Natural killer cell treated with Interleukin-12 subunit alpha and Interleukin-12 subunit beta and Interleukin-15 and Interleukin-18, amount 100 ng/mL, for 72 hours (primary cell): Measurements from ENCODE around the gene BEGAIN. TPM values are rescaled to one million over a fixed set of nuclear protein-coding genes. Genes with fewer than 3 reads are reported as not detected.
A peak's percentile ranks its signal among the peaks of the same experiment; 100 is the strongest.

Experiments
- ATAC-seq, 2 donors: fragments of 150-1000 bp; cut with Tn5 transposase in 1 of 2; sonication (Bioruptor Pico), chemical (Tn5 transposase) in 1 of 2; 2 replicates each; pipeline ENCODE4 v1.10.0; 2021
- DNase-seq: peaks from one replicate; pipeline ENCODE4 v3.0.0; 2022; ENCODE audit warnings: low spot score
- H3K27ac Mint-ChIP-seq, 2 donors: 1 replicate in 1 of 2; 2 replicates in 1 of 2; pipeline ENCODE4 v1.8.0; 2022; ENCODE audit warnings: mixed read lengths in 2 of 2, mild to moderate bottlenecking in 1 of 2, moderate library complexity in 1 of 2
- H3K27me3 Mint-ChIP-seq, 2 donors: 1 replicate in 1 of 2; 2 replicates in 1 of 2; pipeline ENCODE4 v1.8.0; 2022; ENCODE audit warnings: mixed read lengths in 2 of 2
- H3K36me3 Mint-ChIP-seq: one replicate; pipeline ENCODE4 v1.8.0; 2022; ENCODE audit warnings: mixed read lengths
- H3K4me1 Mint-ChIP-seq, 2 donors: 1 replicate in 1 of 2; 2 replicates in 1 of 2; pipeline ENCODE4 v1.8.0; 2022; ENCODE audit warnings: low read depth in 2 of 2, mixed read lengths in 2 of 2, mild to moderate bottlenecking in 1 of 2
- H3K4me3 Mint-ChIP-seq: one replicate; pipeline ENCODE4 v1.8.0; 2022; ENCODE audit warnings: mixed read lengths
- H3K9me3 Mint-ChIP-seq: 2 replicates; pipeline ENCODE4 v1.8.0; 2022; ENCODE audit warnings: mixed read lengths
- total RNA-seq, 2 donors: library from RNA; stranded (reverse); gene quantifications; one replicate each; pipeline ENCODE4 v1.2.3, GENCODE V29; 2022

The BEGAIN gene
- total RNA-seq, 2 donors from 2014 or later: not detected

- DNase-seq (no peak), ATAC-seq (no peak)
- no peak overlapping the region for H3K27ac Mint-ChIP-seq
- no peaks in the 10 kb centered on the region for H3K36me3 Mint-ChIP-seq
- H3K27me3 Mint-ChIP-seq: peaks cover 5 to 36% of the 10 kb centered on the region in 2 donors
- peaks cover 0 to 6% of the 10 kb centered on the region in 2 donors for H3K4me1 Mint-ChIP-seq
- H3K4me3 Mint-ChIP-seq: no peak overlapping the region
- no peaks in the 10 kb centered on the region for H3K9me3 Mint-ChIP-seq
These were observed 18.8 kb downstream of the BEGAIN start for GRCh38 chr14:100568164-100568997.

- Mint-ChIP-seq H3K27ac (no peak overlapping the region), H3K4me1 (peaks cover 0 to 5% of the 10 kb centered on the region in 2 donors), H3K36me3 (no peaks in the 10 kb centered on the region), H3K9me3 (no peaks in the 10 kb centered on the region), H3K4me3 (no peak overlapping the region), H3K27me3 (peaks cover 4 to 39% of the 10 kb centered on the region in 2 donors)
- ATAC-seq (no peak), DNase-seq (no peak)
These were observed 19.4 kb downstream of the BEGAIN start for GRCh38 chr14:100567877-100568163.

- Mint-ChIP-seq H3K27ac (no peak overlapping the region), H3K27me3 (peaks cover 0 to 34% of the 10 kb centered on the region in 2 donors), H3K36me3 (no peaks in the 10 kb centered on the region), H3K4me1 (peaks cover 0 to 3% of the 10 kb centered on the region in 2 donors), H3K9me3 (no peaks in the 10 kb centered on the region), H3K4me3 (no peak overlapping the region)
- DNase-seq (no peak), ATAC-seq (no peak)
These were observed 20.0 kb downstream of the BEGAIN start for GRCh38 chr14:100567009-100567876.

- Mint-ChIP-seq H3K4me1 (peaks cover 0 to 3% of the 10 kb centered on the region in 2 donors), H3K4me3 (no peak overlapping the region), H3K27ac (no peak overlapping the region), H3K36me3 (no peaks in the 10 kb centered on the region), H3K27me3 (peaks cover 0 to 29% of the 10 kb centered on the region in 2 donors), H3K9me3 (no peaks in the 10 kb centered on the region)
- DNase-seq (no peak), ATAC-seq (no peak)
These were observed 20.6 kb downstream of the BEGAIN start for GRCh38 chr14:100566586-100566985.

GRCh38 chr14:100566119-100566518 is 21.1 kb downstream of the BEGAIN start:
- peaks cover 0 to 3% of the 10 kb centered on the region in 2 donors for H3K4me1 Mint-ChIP-seq

GRCh38 chr14:100565650-100566049 is 21.6 kb downstream of the BEGAIN start:
- no peak for ATAC-seq
- Mint-ChIP-seq H3K36me3 (no peaks in the 10 kb centered on the region), H3K4me3 (no peak overlapping the region), H3K9me3 (no peaks in the 10 kb centered on the region), H3K27ac (no peak overlapping the region), H3K4me1 (peaks cover 0 to 3% of the 10 kb centered on the region in 2 donors), H3K27me3 (peaks cover 0 to 23% of the 10 kb centered on the region in 2 donors)
- no peak for DNase-seq

More at GRCh38 chr14:100566119-100566518, 21.1 kb downstream of the BEGAIN start:
- DNase-seq (no peak), ATAC-seq (no peak)
- no peaks in the 10 kb centered on the region for H3K36me3 Mint-ChIP-seq
- no peak overlapping the region for H3K27ac Mint-ChIP-seq
- no peaks in the 10 kb centered on the region for H3K9me3 Mint-ChIP-seq
- peaks cover 0 to 27% of the 10 kb centered on the region in 2 donors for H3K27me3 Mint-ChIP-seq
- no peak overlapping the region for H3K4me3 Mint-ChIP-seq

GRCh38 chr14:100564512-100564911 is 22.7 kb downstream of the BEGAIN start:
- H3K36me3 Mint-ChIP-seq: no peaks in the 10 kb centered on the region
- H3K4me3 Mint-ChIP-seq: no peak overlapping the region
- ATAC-seq (no peak), DNase-seq (no peak)
- H3K27me3 Mint-ChIP-seq: peaks cover 0 to 21% of the 10 kb centered on the region in 2 donors
- peaks cover 0 to 3% of the 10 kb centered on the region in 2 donors for H3K4me1 Mint-ChIP-seq
- H3K27ac Mint-ChIP-seq: no peak overlapping the region
- no peaks in the 10 kb centered on the region for H3K9me3 Mint-ChIP-seq

- no peak for ATAC-seq
- Mint-ChIP-seq H3K27ac (no peak overlapping the region), H3K9me3 (no peaks in the 10 kb centered on the region), H3K36me3 (no peaks in the 10 kb centered on the region), H3K4me1 (peaks cover 0 to 6% of the 10 kb centered on the region in 2 donors), H3K27me3 (peaks cover 9 to 23% of the 10 kb centered on the region in 2 donors), H3K4me3 (no peak overlapping the region)
- no peak for DNase-seq
These were observed 24.5 kb downstream of the BEGAIN start for GRCh38 chr14:100562751-100563150.

GRCh38 chr14:100561005-100561404 is 26.2 kb downstream of the BEGAIN start:
- no peak for ATAC-seq
- no peaks in the 10 kb centered on the region for H3K36me3 Mint-ChIP-seq
- peaks cover 0 to 6% of the 10 kb centered on the region in 2 donors for H3K4me1 Mint-ChIP-seq
- H3K27ac Mint-ChIP-seq: no peak overlapping the region
- no peak for DNase-seq
- peaks cover 11 to 21% of the 10 kb centered on the region in 2 donors for H3K27me3 Mint-ChIP-seq
- no peak overlapping the region for H3K4me3 Mint-ChIP-seq
- no peaks in the 10 kb centered on the region for H3K9me3 Mint-ChIP-seq

GRCh38 chr14:100560471-100560870 is 26.7 kb downstream of the BEGAIN start:
- no peak for ATAC-seq
- no peak for DNase-seq
- Mint-ChIP-seq H3K27ac (no peak overlapping the region), H3K4me1 (peaks cover 0 to 6% of the 10 kb centered on the region in 2 donors), H3K27me3 (peaks cover 11 to 21% of the 10 kb centered on the region in 2 donors), H3K36me3 (no peaks in the 10 kb centered on the region), H3K9me3 (no peaks in the 10 kb centered on the region), H3K4me3 (no peak overlapping the region)

GRCh38 chr14:100559455-100559854 is 27.8 kb downstream of the BEGAIN start:
- DNase-seq (no peak), ATAC-seq (no peak)
- Mint-ChIP-seq H3K4me1 (peaks cover 0 to 6% of the 10 kb centered on the region in 2 donors), H3K36me3 (no peaks in the 10 kb centered on the region), H3K27ac (no peak overlapping the region), H3K4me3 (no peak overlapping the region), H3K27me3 (peaks cover 11 to 19% of the 10 kb centered on the region in 2 donors), H3K9me3 (no peaks in the 10 kb centered on the region)

- Mint-ChIP-seq H3K27me3 (peaks cover 11 to 15% of the 10 kb centered on the region in 2 donors), H3K4me1 (peaks cover 0 to 6% of the 10 kb centered on the region in 2 donors), H3K4me3 (no peak overlapping the region), H3K9me3 (no peaks in the 10 kb centered on the region), H3K27ac (no peak overlapping the region), H3K36me3 (no peaks in the 10 kb centered on the region)
- DNase-seq (no peak), ATAC-seq (no peak)
These were observed 28.3 kb downstream of the BEGAIN start for GRCh38 chr14:100558966-100559365.

GRCh38 chr14:100558226-100558625 is 29.0 kb downstream of the BEGAIN start:
- Mint-ChIP-seq H3K36me3 (no peaks in the 10 kb centered on the region), H3K27me3 (peaks cover 11 to 15% of the 10 kb centered on the region in 2 donors), H3K4me1 (peaks cover 0 to 6% of the 10 kb centered on the region in 2 donors), H3K9me3 (no peaks in the 10 kb centered on the region), H3K4me3 (no peak overlapping the region), H3K27ac (peak overlapping the region in 1 of 2 donors; percentile 12)
- no peak for ATAC-seq
- no peak for DNase-seq

- no peaks in the 10 kb centered on the region for H3K9me3 Mint-ChIP-seq
- ATAC-seq (no peak), DNase-seq (no peak)
- no peak overlapping the region for H3K27ac Mint-ChIP-seq
- H3K27me3 Mint-ChIP-seq: peaks cover 11% of the 10 kb centered on the region in 2 donors
- no peaks in the 10 kb centered on the region for H3K36me3 Mint-ChIP-seq
- no peak overlapping the region for H3K4me3 Mint-ChIP-seq
- peaks cover 0 to 6% of the 10 kb centered on the region in 2 donors for H3K4me1 Mint-ChIP-seq
These were observed 29.6 kb downstream of the BEGAIN start for GRCh38 chr14:100557658-100558057.
